HG02610 (cell line): ENCODE measurements around the gene BMPR1A.
A peak's percentile ranks its signal among the peaks of the same experiment; 100 is the strongest.

Source experiments
- ATAC-seq: cut with Tn5 transposase; IDR thresholded peaks from one replicate; pipeline ENCODE4 v1.9.1; 2021; ENCODE audit warnings: mild to moderate bottlenecking, moderate library complexity; ENCODE audit not compliant: unreplicated experiment

BMPR1A gene

DNA sequence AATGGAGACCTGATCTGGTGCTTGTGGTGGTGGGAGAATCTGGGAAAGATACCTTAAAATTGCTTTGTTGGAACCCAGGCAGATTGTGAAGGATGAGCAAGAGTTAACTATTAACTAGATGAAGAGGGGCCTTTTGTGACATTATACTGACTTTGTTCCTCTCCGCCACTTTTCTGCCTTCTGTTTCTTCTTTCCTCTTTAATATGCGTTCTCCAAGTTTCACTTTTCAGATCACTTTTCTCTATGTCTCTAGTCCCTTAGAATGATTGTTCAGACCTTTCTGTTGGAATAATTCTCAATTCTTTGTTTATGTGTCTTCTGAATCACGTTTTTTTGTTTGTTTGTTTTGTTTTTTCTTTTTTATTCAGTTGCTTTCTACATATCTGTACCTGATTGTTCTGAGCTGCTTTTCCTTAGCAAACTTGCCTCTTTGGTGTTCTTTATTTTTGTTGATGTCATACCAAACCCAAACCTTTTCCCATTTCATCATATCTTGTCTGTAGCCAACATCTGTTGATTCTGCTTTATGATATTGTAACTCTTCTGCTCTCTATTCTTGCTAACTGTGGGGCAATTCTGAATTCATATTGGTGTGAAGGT, 2.8 kb downstream of the BMPR1A start:
- no peak for ATAC-seq

GRCh38 chr10:86763404-86763803, 7.0 kb downstream of the BMPR1A start:
- no peak for ATAC-seq

DNA sequence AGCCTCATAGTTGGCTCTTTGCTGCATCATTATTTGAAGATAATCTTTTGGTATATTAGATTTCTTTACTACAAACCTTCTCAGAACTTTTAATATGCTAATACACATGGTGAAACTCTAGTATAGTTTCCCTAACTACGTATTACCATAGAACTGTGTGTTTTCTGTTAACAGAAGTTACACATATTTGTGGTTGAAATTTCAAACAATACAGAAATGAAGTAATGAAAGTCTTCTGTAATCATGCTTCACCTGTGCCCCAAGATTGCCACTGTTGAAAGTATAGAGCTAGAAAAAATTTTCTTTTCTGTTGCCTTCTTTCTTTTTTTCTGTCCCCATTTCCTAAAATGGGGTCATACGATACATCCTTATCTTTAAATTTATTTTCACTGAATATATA, 9.1 kb downstream of the BMPR1A start:
- ATAC-seq: no peak

- ATAC-seq: no peak
These were observed 12.1 kb downstream of the BMPR1A start for GRCh38 chr10:86768412-86769062.

DNA sequence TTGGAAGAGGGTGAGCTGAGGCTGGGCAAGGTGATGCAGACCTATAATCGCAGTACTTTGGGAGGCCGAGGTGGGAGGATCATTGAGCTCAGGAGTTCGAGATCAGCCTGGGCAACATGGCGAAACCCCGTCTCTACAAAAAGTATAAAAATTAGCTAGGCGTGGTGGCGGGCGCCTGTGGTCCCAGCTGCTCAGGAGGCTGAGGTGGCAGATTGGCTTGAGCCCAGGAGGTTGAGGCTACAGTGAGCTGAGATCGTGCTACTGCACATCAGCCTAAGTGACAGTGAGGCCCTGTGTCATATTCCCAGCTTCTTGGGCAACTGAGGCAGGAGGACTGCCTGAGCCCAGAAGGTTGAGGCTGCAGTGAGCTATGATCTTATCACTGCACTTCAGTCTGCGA, 13.6 kb downstream of the BMPR1A start:
- no peak for ATAC-seq

DNA sequence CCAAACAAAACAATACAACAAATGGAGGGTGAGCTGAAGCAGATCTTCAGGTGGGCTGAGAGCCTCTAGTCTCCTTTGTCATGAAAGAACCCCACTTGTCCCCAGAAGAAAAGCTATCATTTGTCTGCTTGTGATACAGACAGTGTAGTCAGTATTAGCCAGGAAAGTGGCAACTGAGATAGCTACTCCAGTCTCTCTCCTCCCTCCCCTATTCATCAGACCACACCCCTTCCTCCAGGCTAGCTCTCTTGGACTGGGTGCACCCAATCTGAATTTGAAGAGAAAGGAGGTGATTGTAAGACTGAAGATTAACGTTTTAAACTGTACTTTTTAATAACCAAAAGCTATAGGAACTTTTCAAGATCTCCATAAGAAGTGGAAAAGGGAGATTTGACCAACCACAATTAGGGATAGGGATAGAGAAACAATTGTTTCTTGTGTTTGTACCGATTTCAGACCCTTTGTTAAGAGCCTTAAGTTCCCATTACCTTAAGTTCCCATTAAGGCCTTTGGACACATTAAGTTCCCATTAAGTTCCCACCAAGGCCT, 14.1 kb downstream of the BMPR1A start:
- ATAC-seq: no peak

GRCh38 chr10:86773498-86773897, 17.1 kb downstream of the BMPR1A start:
- ATAC-seq: no peak

DNA sequence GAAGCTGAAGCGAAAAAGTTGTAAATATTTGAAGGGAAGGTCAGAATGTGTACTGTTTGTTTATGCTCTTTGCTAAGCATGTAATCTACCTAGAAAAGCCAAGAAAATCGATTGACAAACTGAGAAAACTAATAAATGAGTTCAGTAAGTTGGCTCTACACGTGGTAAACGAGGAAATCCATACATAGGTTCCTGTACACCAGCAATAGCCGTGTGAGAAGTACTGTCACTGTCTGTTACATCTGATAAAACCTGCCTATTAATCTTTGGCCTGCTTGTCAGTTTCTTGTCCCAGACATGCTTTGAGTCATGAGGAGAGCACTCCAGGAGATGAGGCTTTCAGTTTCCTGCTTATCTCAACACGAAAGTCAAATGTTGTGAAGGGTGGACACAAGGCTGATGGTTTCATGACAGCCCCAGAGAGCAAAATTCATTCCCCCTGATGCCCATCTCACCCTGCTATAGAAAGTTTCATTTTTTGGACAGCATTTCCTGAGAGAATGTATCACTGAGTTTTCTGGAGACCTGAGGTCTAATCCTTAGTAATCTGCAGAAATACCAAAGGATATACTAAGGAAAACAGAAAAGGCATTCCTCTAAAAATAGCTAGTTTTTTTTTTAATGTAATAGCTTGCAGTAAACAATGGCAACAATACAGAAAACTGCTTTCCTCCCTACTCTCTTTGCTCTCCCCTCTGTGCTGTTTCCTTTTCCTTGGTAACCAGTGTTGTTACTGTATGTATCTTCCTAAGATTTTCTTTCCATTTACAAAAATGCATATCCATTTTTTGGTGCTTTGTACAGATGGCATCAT, 18.8 kb downstream of the BMPR1A start:
- peak; percentile 90 for ATAC-seq

DNA sequence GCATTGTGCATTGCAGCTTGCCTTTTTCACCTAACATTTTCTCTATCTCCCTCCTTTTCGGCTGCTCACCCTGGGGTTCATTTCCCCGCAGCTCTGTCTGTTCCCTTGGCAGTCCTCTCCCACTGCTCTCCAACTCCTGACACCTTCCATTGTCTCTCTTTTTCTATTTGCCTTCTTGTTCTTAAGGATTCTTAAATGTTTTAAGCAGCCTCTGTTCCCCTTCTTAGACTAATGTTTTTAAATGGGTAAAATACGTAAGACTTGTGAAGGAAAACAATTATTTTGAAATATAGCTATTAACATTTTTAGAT, 19.4 kb downstream of the BMPR1A start:
- no peak for ATAC-seq

- ATAC-seq: no peak
These were observed 23.0 kb downstream of the BMPR1A start for GRCh38 chr10:86779220-86780017.

DNA sequence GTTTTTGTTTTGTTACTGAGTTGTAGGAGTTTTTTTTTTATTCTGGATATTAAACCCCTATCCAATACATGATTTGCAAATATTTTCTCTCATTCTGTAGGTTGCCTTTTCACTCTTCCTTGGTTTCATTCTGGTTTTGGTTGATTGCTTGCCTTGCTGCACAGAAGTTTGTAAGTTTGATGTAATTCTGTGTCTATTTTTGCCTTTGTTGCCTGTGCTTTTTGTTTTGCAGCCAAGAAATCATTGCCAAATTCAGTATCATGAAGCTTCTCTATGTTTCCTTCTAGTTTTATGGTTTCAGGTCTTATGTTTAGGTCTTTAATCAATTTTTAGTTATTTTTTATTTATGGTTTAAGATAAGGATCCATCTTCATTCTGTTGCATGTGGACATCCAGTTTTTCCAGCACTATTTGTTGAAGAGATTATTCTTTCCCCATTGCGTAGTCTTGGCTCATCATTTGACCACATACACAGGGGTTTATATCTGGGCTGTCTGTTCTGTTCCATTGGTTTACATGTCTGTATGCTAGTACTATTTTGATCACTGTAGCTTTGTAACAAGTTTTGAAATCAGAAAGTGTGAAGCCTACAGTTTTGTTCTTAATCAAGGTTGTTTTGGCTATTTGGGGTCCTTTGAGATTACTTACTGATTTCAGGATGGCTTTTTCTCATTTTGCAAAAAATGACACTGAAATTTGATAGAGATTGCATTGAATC, 26.4 kb downstream of the BMPR1A start:
- peak; percentile 98 for ATAC-seq

- ATAC-seq: no peak
These were observed 28.6 kb downstream of the BMPR1A start for GRCh38 chr10:86785037-86785436.

- no peak for ATAC-seq
These were observed 29.5 kb downstream of the BMPR1A start for GRCh38 chr10:86785968-86786367.

DNA sequence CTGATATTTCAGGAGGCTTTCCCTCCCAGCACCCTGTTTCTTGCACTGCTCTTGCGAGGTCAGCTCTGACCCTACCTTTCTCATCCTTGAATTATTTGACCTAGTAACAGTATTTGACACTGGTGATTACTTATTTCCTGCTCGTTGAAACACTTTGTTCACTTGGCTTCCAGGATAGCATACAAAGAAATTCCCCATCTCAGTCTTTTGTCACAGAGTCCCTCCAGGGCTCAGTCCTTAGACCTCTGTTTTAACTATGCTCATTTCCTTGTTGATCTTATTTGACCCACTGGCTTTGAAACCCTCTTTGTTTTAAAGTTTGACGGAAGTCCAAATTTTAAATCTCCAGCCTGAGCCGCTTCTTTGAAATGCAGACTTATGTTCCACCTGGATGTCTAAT, 29.9 kb downstream of the BMPR1A start:
- no peak for ATAC-seq

- no peak for ATAC-seq
These were observed 34.0 kb downstream of the BMPR1A start for GRCh38 chr10:86790394-86790793.

DNA sequence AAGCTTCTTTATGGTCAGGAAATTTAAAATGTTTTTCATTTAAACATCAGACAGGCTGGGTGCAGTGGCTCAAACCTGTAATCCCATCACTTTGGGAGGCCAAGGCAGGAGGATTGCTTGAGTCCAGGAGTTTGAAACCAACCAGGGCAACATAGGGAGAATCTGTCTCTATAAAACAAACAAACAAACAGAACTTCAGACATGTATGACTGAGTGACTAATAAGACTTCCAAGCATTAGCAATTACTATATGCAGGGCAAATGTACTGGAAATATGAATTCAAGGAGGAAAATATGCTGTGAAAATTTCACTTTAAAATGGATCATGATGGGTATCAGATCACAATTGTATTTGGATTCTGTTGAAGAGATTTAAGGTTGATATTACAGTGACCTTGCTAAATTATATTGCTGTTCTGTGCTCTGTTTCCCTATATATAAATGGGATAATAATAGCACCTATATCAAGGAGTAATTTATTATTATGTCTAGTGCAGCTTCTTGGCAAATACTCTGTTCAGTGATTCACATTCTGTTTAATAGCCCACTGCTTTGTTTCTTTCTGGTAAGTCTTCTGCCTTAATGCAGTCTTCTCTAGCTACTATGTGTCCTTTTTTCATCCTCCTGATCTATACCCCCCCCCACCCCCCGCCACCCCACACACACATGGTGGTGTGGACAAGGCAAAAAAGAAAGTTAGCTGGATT, 36.2 kb downstream of the BMPR1A start:
- no peak for ATAC-seq

DNA sequence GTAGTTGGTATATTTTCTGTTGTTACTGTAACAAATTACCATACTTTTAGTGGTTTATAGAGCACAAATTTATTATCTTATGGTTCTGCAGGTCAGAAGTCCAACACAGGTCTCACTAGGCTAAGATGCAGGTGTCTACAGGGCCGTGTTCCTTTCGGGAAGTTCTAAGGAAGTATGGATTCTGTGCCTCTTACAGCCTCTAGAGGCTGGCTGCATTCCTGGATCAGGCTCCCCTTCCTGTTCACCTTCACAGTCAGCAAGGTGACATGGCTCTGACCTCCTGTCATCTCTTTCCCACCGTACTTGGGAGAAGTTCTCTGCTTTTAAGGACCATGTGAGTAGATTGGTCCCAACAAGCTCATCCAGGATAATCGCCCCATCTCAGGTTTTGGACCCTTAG, 37.3 kb downstream of the BMPR1A start:
- ATAC-seq: no peak

DNA sequence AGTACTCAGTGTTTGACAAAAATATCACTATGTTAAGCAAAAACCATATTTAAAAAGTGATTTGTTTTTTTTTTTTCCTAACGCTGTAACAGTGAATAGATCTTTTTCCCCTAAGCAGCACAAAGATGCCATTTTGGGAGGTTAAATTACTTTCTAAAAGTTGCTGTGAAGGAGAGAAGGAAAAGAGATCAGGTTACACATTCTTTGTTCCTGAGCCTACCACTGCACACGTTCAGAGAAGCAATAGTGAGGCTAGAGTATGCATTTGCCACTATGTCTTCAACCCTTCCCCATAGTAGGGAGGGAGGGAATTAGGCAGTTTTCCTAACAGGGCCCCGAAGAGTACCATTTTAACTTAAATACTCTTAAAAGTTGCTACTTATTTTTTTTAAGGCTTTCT, 38.9 kb downstream of the BMPR1A start:
- ATAC-seq: no peak

GRCh38 chr10:86798025-86798424, 41.6 kb downstream of the BMPR1A start:
- ATAC-seq: no peak

DNA sequence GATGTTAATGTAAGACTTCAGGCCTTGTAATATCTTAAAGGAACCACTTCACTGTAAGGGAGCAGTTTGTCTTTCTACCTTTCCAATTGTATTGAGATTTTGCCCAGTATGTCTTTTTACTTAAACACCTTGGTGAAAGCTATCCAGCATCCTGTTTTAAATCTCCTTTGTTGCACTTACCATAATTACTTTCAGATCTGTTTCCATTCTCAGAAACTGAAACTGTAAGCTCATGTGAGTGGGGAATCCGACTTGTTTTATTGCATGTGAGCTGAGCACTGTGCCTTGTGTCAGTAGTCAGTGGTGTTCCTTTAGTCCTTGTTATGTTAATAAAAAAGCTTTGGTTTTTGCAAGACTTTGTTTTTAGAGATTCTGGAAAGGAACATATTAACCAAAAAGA, 42.2 kb downstream of the BMPR1A start:
- peak; percentile 78 for ATAC-seq
